Stimulated activated CD8-positive, alpha-beta memory T cell treated with anti-CD3 and anti-CD28 coated beads, Interleukin-7, amount 100 ng/mL, for 1 hour (primary cell): Measurements from ENCODE around the gene CRYBG3.
"Not testable (repeated sequence)": the region's sequence is repeated elsewhere in the genome, so short reads cannot be mapped to it uniquely, and the experiment has no call there.

ENCODE experiments used
- DNase-seq, 2 donors: peaks; one replicate each; pipeline ENCODE4 v3.0.0-alpha.2; 2020; ENCODE audit warnings: low read depth in 2 of 2

Gene CRYBG3

DNA sequence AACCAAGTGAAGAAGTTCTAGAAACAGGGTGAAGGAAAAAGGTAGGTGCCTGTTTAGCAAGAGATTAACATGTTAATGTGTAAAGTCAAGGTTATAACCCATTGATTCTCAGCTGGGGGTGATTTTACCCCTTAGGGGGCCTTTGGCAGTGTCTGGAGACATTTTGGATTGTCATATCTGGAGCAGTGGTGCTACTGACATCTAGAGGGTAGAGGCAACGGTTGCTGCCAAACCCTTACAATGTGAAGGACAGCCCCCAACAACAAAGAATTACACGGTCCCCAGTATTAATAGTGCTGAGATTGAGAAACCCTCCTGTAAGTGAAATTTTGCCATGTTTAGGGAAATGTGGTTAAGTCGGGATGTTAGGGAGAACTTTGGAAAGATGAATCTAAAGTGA lies 74.7 kb downstream of the CRYBG3 start:
- no peak for DNase-seq

- DNase-seq = no peak
Measured at GRCh38 chr3:97899331-97899730, 77.5 kb downstream of the CRYBG3 start.

- DNase-seq = no peak
Measured at GRCh38 chr3:97901313-97902248, 79.8 kb downstream of the CRYBG3 start.

GRCh38 chr3:97909830-97910229 lies 88.0 kb downstream of the CRYBG3 start:
- not testable (repeated sequence) for DNase-seq

- DNase-seq = not testable (repeated sequence)
Measured at GRCh38 chr3:97910236-97910831, 88.5 kb downstream of the CRYBG3 start.

DNA sequence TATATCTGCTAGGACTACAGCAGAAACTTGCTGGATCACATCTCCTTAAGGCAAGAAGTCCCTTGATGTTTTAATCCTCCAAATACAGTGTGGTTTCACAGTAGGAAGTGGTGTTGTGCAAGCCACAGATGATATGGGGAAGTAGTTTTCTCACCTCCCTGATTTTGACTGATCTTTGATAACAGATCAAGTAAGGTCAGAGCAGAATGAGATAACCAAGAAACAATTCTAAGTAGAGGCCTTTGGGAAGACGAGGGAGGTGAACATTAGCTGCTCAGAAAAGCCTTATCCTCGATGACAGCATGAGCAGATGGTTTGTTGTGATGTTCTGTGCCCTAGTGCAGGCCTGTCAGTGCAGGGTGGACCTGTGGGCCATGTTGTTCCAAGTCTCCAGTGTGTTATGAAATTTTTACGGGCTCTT lies 89.1 kb downstream of the CRYBG3 start:
- no peak for DNase-seq

DNA sequence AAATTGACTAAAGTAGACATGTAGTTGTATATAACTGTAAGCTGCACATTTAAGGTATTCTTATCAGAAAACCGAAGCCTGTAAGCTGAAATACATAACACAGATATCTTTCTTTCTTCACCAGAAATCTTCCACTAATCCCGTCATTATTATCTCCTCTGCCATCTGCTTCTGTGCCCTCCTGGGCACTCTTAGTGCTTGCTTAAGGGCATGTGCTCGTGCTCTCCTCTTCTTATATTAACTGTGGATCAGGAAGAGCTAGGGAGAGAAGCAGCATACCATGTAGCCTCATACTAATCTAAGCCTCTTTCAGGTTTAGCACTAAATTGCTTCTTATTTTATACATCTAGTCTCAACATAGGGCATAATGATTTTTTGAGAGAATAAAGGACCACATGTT lies 89.6 kb downstream of the CRYBG3 start:
- DNase-seq = no peak

GRCh38 chr3:97914388-97914787 lies 92.6 kb downstream of the CRYBG3 start:
- no peak for DNase-seq

GRCh38 chr3:97916576-97916975 lies 94.8 kb downstream of the CRYBG3 start:
- no peak for DNase-seq

DNA sequence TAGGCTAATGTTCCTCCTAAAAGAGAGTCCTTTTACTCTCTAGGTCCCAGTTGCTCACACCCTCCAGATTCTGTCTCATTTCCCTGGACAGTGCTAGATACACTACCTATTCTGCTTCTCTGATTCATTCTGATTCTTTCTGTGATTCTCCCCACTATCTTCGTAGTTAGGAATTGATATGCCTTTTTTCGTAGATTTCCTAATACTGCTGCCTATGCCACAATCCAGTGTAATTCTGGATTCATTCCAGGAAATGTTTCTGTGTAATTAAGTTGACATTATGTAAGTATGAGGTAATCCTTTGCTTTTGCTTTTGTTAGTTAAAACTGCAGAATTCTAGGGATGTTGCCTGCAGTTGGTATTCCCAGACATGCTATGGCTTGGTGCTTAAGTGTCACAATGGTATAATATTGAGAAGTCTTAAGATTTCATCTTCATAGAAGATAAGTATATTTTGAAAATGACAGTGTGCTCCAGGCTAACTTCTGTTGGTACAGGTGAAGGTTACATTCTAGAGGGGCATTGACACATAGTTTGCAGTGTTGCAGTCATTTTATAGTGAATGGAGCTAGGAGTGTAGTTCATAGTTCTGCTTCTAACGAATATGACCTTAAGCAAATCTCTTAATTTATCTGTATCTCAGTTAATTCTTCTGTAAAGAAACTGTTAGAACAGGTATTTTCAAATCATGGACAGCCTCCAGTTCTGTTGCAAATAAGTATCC lies 96.2 kb downstream of the CRYBG3 start:
- DNase-seq = no peak

GRCh38 chr3:97927704-97928103 lies 105.9 kb downstream of the CRYBG3 start:
- no peak for DNase-seq

GRCh38 chr3:97928986-97929385 lies 107.2 kb downstream of the CRYBG3 start:
- no peak for DNase-seq

DNA sequence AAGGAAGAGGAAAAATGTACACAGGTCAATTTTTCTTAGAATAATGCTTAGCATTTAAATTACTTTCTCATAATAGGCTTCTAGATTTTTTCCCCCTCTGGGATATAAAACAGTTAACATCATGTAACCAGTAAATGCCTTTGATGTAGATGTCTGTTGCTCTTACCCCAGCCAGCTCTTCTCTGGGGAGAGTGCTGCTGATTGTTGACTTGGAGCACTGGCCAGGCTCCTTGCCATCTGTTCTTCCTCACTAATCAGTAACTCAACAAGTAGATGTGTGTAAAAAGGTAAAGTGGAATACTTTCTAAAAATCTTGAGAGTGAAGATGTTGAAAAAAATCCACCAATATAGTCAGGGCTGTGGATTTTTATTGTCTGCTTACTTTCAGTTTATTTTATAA lies 108.2 kb downstream of the CRYBG3 start:
- no peak for DNase-seq

DNA sequence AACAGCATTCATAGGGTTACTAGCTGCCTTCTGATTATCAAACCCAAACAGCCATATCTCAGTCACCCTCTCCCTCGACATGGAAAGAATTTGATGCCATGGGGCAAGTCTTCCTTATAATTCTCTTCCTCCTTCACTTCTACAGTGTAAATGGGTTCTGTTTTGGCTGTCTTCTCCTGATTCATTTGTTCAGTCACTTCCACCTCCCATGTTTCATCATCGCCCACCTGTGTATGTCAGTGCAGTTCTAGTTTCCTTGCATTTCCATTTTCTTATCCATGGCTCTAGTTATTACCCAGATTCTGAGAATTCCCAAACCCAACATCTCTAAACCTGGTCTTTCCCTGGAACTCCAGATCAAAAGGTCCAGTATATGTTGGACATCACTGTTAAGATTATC lies 109.4 kb downstream of the CRYBG3 start:
- DNase-seq = no peak

- no peak for DNase-seq
Measured at GRCh38 chr3:97932387-97932801, 110.6 kb downstream of the CRYBG3 start.

- DNase-seq = no peak
Measured at GRCh38 chr3:97934980-97935695, 113.3 kb downstream of the CRYBG3 start.

DNA sequence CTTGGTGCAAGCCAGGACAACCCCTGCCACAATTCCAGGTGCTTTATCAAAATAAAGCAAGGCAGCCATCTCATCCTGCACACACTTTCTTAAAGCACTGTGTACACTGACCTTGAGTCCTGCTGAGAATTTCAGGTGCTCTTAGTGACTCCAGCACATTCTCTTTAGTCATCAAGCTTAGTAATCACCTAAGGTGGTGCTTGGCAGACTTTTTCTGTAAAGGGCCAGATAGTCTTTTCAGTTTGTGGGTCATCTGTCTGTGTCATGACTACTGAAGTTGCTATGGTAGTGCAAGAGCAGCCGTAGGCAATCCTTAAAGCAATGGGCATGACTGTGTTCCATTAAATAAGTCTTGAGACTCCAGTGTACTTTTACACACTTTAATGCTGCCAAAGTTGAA lies 114.0 kb downstream of the CRYBG3 start:
- no peak for DNase-seq

- DNase-seq = no peak
Measured at GRCh38 chr3:97937205-97937604, 115.4 kb downstream of the CRYBG3 start.

- DNase-seq = no peak
Measured at GRCh38 chr3:97938444-97938843, 116.6 kb downstream of the CRYBG3 start.

DNA sequence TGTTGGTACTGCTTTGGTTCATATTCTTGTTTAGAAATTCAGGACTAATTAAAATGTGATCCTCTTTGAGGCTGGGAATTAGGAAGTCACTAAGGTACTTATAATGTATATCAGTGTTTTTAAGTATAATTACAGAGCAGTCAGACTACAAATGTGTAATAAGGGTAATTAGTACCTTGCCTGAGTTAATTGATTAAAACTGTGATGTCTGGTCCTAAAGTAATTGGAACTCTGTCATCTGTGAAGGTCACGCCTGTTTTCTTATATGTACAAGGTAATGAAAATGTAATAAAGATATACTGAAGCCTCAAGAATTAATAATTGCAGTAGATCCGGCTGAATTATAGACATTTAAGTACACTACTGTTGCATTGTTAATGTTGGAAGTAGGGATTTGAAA lies 117.6 kb downstream of the CRYBG3 start:
- no peak for DNase-seq

- no peak for DNase-seq
Measured at GRCh38 chr3:97940034-97940433, 118.2 kb downstream of the CRYBG3 start.
